ENCODE results near the gene EPHB3.

The EPHB3 gene

DNA sequence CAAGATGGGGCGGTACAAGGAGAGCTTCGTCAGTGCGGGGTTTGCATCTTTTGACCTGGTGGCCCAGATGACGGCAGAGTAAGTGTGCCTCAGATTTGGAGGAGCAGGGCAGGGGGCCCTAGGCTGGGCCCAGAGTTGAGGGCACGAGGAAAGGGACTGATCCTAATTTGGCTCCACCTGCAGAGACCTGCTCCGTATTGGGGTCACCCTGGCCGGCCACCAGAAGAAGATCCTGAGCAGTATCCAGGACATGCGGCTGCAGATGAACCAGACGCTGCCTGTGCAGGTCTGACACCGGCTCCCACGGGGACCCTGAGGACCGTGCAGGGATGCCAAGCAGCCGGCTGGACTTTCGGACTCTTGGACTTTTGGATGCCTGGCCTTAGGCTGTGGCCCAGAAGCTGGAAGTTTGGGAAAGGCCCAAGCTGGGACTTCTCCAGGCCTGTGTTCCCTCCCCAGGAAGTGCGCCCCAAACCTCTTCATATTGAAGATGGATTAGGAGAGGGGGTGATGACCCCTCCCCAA, 19.8 kb downstream of the EPHB3 start:
- DNase-seq (ENCODE audit: low read depth), result no peak

DNA sequence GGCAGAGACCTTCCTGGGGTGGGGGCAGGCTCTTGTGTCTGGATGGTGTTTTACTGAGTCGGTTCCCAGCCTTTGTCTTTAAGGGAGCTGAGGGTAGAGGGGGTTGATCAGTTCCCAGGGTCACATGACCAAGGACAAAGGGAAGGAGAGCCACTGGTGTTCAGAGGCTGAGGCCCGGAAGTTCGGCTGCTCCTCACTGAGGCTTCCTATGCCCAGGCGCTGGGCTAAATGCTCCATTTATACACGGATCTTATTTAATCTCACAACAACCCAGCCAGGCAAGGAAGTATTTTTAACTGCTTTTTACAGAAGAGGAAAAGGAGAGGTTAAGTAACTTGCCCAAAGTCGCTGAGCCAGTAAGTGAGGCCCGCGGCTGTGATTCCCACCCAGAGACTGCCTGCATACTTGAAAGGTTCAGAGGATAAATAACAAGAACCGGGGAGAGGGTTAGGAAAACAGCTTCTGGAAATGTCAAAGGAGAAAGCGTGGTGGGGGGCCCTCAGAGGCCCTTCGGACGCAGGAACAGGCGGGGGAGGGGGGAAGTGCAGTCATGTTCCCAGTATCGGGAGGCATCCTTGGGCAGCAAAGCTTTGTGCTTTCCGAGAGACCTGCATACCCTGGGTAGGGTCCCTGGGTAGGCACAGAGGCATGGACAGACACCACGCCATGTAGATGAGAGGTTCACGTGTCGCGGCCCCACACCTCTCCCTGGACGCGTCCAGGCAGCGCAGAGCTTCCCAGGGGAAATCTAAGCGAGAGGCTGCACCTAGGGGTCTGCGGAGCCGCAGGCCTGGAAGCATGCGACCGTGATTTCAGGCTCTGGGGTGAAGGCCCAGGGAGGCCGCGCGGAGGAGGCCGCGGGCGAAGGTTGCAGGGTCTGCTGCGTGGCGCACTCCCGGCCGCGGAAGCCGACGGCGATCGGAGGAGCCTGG, 21.3 kb downstream of the EPHB3 start:
- peak; percentile 41 for DNase-seq (ENCODE audit: low read depth)

DNA sequence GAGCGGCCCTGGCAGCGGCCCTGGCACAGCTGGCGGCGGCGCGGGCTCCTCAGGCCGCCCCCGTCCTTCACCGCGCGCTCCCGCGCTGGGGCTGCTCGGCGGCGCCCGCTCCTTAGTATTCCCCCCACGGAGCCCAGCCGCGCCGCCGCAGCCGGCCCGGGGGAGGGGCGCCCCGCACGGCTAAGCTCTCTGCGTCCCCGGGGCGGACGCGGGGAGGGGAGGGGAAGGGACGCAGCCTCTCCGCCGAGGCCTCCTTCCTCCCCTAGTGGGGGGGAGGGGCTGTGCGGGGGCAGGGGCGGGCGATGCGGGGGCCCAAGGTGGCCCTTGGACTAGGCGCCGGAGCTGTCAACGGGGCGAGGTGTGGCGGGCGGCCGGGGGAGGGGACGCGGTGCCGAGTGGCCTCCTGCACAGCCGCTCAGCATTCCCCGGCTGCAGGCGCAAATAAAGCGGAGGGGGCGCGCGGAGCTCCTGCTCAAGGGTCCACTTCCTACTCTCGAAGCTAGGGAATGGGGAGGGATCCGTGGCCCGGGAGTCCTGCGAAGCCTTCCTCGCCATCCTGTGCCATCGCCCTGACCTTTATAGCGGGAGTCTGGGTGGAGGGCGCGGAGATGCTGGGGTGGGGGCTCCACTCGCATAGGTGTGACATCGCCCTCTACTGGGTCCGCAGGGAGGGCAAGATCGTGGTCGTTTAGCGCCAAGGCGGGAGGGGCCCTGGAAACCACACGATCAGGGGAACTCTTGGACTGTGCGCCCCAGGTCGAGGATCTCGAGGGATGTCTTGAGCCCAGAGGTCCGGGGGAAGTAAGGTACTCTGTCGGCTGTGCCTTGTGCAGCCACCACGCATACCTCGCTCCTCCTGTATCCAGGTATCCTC, 22.2 kb downstream of the EPHB3 start:
- DNase-seq (ENCODE audit: low read depth), result no peak

DNA sequence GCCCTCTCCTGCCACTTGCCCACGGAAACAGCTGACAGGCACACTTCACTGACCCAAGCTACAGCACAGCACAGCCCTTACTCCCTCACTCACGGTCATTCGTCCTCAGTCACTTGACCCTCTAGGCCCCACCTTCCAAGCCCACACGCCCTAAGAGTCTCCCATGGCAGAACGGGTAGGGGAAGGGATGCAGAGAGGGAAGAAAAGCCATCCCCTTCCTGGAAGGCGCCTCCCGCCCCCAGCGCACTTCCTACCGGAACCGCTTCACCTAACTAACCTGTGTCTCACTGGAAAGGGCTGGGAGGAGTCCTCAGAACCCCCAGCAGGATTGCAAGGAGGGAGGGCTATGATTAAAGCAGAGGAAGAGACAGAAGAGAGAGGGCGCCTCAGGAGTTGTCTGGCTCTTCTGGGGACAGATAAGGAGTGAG, 22.9 kb downstream of the EPHB3 start:
- DNase-seq (ENCODE audit: low read depth), result no peak

- no peak for DNase-seq (ENCODE audit: low read depth)
Observed at GRCh38 chr3:184585545-184585944, 24.0 kb downstream of the EPHB3 start.

- DNase-seq (ENCODE audit: low read depth), result no peak
Observed at GRCh38 chr3:184586851-184587250, 25.3 kb downstream of the EPHB3 start.

DNA sequence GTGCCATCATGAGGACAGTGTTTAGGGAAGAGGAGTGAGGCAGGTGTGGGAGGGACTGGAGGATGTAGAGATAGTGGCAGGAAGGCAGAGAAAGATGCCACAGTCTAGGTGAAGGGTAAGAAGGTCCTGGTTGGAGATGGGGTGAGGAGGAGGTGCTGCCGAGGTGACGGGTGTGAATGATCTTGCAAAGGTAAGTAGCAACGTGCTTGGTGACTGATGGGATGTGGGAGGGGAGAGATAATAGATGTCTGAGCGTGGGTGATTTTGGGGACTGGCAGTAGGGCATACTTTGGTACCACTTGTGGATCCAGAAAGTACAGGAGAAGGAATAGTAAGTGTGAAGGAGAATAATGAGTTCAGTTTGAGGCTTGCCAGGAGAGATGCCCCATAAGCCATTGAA, 27.2 kb downstream of the EPHB3 start:
- DNase-seq (ENCODE audit: low read depth), result no peak

- DNase-seq (ENCODE audit: low read depth), result no peak
Observed at GRCh38 chr3:184590795-184591194, 29.2 kb downstream of the EPHB3 start.

DNA sequence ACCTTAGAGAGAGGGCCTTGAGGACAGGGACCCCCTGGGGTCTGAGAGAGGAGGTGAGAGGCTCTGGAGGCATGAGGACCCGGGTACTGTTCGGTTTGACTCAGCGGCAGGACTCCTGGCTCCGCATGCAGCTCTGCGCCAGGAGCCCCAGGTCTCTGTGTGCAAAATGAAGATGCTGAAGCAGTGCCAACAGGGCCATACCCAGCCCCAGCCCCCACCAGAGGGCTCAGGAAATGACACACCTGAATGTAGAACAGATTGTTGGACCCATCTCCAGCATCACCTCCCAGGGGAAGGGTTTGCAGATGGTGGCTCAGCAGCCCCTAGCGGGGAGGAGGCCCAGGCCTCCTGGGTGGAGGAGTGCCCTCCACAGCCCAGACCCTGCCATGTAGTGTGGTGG, 30.2 kb downstream of the EPHB3 start:
- no peak for DNase-seq (ENCODE audit: low read depth)

DNA sequence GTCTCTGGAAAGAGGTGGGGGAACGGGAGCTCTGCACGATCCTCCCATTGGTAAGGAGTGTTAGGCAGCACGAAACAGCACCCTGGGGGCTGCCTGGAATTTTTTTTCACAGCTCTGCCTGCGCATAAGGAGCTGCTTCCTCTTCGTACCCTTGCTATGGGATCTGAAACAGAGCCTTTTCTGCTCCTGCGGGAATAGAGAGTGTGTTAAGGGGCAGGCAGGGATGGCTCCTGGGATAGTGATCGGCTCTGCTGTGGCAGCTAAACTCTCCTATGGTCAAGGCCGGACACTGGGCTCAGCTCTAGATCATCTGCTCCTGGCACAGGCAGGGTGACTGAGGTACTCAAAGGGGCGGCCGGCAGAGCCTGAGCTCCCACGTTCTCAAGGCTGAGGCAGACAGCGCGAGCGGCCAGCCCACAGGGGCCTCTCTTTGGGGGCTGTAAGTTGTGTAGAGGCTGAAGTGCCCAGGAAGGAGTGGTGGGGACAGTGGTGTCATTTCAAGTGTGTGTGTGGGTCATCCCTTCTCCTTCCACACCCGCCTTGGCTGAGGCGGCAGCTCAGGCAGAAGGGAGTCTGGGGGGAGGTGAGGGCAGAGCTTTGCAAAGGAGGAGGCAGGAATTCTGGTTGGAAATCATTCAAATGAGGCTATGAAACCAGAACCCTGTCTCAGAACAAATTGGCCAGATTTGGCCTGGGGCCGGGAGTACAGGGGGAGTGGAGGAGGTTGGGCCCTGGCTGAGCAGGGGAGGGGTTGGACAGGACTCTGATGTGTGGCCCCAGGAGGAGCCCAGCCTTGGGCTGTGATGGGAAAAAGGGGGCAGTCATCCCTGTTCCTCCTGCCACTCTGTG, 31.0 kb downstream of the EPHB3 start:
- DNase-seq (ENCODE audit: low read depth), result no peak

DNA sequence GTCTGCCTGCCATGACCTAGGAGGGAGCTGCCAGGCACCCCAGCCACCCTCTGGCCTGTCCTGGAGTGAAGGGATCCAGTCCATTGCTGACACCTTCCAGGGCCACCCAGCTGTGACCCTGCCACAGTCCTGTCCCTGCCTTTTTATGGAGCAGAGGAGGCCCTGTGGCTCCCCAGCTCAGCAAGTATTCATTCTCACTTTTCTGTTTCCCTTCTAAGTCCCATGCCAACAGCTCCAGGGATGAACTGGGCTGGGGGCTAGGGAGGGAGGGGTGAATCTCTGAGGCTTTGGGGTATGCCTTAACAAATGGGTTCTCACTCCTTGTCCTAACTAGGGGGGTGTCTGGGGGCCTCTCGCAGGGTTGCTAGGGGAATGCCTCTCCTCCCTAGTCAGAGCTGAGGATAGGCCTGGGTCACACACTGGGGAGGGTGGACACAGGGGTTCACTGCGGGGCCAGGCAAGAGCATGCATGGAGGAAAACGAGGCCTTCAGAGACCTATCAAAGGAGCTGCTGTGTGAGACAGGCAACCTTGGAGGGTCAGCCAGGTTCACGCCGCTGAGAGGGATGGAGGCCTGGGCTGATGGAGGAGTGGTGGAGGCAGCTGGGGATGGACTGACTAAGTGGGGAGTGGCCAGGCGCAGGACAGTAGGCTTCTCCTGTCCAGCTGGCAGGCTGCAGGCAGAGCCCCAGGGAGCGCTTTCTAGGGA, 31.8 kb downstream of the EPHB3 start:
- no peak for DNase-seq (ENCODE audit: low read depth)

DNA sequence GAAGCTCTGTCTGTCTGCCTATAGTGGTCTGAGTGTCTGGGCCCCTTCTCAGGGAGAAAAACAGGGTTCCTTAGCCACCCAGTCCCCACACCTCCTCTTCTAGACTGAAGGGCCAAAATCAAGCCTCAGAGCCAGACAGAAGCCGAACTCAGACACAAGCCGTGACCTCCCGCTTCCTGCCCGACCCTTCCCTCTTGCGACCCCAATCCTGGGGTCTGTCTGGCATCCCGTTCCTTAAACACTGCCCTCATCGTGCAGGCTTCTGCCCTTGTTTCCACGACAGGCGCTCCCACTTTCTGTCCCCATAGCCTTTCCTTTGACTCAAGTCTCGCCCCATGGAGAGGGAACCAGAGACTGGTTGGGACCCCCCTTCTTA, 32.3 kb downstream of the EPHB3 start:
- no peak for DNase-seq (ENCODE audit: low read depth)

DNA sequence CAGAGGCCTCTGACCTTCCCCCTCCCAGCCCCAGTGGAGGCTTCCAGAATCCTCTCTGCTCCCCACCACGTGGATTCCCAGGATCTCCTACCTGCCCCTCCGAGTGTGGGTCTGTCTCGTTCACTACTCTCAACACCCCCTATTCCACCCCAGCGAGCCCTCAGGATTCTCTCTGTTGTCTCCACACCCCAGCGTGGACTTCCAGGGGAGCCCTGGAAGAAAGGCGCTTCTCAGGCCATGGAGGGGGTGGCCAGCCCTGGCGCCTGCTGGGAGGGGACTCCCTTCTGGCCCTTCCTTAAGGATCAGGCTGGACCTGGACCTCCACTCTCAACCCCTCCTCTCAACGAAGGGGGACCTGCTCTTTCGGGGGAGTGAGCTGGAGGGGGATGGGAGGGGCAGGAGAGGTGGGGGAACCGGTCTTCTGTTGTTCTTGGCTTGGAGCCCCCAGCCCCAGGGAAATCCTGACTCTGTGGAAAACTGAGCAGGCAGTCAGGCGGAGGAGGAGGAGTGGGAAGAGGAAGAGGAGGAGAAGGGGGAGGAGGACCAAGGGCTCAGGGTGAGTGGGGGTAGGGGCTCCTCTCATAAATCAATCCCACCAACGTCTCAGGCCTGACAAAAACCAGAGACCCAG, 32.9 kb downstream of the EPHB3 start:
- no peak for DNase-seq (ENCODE audit: low read depth)

- DNase-seq (ENCODE audit: low read depth), result no peak
Observed at GRCh38 chr3:184595726-184596125, 34.1 kb downstream of the EPHB3 start.

- no peak for DNase-seq (ENCODE audit: low read depth)
Observed at GRCh38 chr3:184596233-184596632, 34.6 kb downstream of the EPHB3 start.

- no peak for DNase-seq (ENCODE audit: low read depth)
Observed at GRCh38 chr3:184596886-184597575, 35.4 kb downstream of the EPHB3 start.

- no peak for DNase-seq (ENCODE audit: low read depth)
Observed at GRCh38 chr3:184597829-184598573, 36.4 kb downstream of the EPHB3 start.

- DNase-seq (ENCODE audit: low read depth), result no peak
Observed at GRCh38 chr3:184598574-184598927, 37.0 kb downstream of the EPHB3 start.

- no peak for DNase-seq (ENCODE audit: low read depth)
Observed at GRCh38 chr3:184599143-184599542, 37.6 kb downstream of the EPHB3 start.

Measured in amniotic epithelial cell (primary cell).